Fibroblast of pulmonary artery (primary cell): ENCODE measurements around the gene C5.
"Not testable (repeated sequence)": the region's sequence is repeated elsewhere in the genome, so short reads cannot be mapped to it uniquely, and the experiment has no call there.

Source experiments
- DNase-seq: peaks from one replicate; pipeline ENCODE4 v3.0.0-alpha.2; 2010; ENCODE audit warnings: low read depth
- H3K4me3 ChIP-seq: replicated peaks from 2 replicates; pipeline ENCODE4 v1.5.1; 2011; ENCODE audit warnings: low read depth, mild to moderate bottlenecking, control low read depth, low read length, moderate library complexity
- TF ChIP-seq, protein P1 (sequence below): IDR thresholded peaks from 2 replicates; pipeline ENCODE4 v1.5.1; 2011; ENCODE audit warnings: mild to moderate bottlenecking, control low read depth, low read length, inconsistent platforms; ENCODE audit errors: missing control alignments

C5 gene

DNA sequence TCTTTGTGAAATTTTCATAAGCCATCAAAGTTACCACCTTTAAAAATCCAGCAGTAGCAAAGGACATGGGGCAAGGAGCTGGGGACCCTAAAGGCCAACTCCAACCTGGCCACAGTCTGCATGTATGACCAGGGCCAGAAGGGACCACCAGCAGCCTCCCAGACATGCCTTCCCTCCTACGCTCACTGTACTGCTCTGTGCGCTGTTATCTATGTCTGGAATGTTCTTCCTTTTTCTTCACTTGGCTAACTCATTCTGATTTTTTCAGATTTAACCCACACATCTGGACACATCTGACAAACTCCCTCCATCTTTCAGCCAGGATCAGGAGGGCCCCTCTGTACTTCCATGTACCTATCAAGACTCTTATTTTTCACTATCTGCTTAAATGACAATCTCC, 75.9 kb downstream of the C5 start:
- TF ChIP-seq, protein P1, sequence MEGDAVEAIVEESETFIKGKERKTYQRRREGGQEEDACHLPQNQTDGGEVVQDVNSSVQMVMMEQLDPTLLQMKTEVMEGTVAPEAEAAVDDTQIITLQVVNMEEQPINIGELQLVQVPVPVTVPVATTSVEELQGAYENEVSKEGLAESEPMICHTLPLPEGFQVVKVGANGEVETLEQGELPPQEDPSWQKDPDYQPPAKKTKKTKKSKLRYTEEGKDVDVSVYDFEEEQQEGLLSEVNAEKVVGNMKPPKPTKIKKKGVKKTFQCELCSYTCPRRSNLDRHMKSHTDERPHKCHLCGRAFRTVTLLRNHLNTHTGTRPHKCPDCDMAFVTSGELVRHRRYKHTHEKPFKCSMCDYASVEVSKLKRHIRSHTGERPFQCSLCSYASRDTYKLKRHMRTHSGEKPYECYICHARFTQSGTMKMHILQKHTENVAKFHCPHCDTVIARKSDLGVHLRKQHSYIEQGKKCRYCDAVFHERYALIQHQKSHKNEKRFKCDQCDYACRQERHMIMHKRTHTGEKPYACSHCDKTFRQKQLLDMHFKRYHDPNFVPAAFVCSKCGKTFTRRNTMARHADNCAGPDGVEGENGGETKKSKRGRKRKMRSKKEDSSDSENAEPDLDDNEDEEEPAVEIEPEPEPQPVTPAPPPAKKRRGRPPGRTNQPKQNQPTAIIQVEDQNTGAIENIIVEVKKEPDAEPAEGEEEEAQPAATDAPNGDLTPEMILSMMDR = no peak
- H3K4me3 ChIP-seq = no peak overlapping the region
- peak; percentile 56 for DNase-seq

DNA sequence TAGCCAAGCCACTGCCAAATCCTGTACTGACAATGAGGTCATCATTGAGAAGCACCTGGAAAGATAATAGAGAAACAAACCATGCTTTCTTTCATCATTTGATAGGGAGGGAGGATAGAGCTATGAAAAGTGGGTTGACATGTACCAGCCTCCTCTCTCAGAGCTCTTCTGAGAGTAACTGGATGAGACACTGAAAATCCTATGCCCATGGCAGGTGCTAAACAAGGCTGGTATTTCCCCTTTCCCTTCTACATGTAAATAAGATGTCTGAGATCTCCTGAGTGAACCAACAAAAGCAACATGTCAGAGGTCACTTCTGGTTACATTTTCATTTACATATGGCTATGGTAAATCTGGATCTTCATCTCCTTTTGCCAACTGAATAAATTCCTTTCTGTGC, 78.1 kb downstream of the C5 start:
- DNase-seq = no peak
- TF ChIP-seq, protein P1 = no peak

DNA sequence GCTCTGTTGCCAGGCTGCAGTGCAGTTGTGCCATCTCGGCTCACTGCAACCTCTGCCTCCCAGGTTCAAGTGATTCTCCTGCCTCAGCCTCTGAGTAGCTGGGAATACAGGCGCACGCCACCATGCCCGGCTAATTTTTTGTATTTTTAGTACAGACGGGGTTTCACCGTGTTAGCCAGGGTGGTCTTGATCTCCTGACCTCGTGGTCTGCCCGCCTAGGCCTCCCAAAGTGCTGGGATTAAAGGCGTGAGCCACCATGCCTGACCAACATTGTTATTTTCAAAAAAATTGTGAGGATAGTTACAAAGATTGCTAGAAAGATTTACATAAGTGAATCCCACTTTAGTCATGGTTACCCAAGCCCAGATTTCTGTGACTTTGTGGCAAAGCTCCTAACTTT, 78.6 kb downstream of the C5 start:
- DNase-seq, H3K4me3 ChIP-seq: not testable (repeated sequence)

More for the DNA sequence above, 78.1 kb downstream of the C5 start:
- H3K4me3 ChIP-seq = no peak overlapping the region

DNA sequence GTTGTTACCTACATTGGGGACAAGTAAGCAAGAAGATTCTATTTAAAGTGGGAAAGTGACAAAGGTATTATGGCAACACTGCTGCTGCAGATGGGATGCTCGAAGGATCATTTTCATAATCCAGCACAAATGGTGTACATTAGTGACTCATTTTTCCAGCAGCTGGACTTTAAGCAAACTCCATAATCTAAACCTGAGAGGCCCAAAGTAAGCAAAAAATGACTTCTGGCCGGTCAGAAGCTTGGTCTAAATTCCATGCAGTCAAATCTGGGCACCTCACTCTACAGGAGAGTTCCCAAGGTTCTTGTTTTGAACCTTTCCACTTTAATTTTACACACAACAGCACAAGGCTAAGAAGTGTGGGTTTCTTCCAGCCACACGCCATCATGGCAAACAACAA, 79.8 kb downstream of the C5 start:
- H3K4me3 ChIP-seq = no peak overlapping the region
- TF ChIP-seq, protein P1 = no peak
- no peak for DNase-seq

DNA sequence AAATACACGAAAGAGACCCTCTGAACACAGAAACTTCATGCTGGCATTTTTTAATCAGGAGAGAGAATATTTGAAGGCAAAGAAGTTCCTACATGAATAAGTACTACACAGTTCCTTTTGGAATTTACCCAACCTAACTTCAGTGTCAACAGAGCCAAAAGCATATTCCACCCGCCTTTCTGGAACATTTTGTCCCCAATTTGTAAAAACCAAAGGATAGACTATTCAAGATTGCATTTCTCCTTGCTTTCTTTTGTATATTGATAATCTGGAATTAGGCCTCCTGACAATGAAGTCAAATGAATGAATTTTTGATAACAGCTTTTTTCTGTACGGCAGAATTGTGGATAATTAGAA, 84.1 kb downstream of the C5 start:
- H3K4me3 ChIP-seq = no peak overlapping the region
- no peak for DNase-seq
- TF ChIP-seq, protein P1 = no peak

DNA sequence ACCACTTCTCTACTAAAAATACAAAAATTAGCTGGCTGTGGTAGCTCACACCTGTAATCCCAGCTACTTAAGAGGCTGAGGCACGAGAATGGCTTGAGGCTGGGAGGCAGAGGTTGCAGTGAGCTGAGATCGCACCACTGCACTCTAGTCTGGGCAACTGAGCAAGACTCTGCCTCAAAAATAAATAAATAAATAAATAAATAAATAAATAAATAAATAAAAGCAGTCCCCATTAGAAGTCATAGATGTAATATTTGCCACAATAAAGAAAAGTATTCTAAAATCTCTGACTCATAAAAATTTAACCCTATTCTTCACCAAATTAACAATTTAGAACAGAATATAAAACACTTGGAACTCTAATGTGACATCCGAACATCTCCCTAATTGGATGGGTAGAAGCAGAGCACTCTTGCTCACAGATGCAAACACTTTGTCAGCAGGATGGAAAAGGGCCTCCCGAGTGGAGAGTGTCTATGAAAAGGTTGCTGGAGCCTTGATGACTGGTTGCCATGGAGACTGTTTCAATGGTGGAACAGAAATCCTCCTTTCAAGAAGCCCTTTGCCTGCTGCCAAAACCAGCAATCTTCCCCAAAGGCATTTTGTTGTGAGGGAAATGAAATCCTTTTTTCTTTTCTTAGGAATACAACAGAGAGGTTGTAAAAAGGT, 84.6 kb downstream of the C5 start:
- DNase-seq = peak; percentile 38
- no peak overlapping the region for H3K4me3 ChIP-seq
- TF ChIP-seq, protein P1 = no peak

DNA sequence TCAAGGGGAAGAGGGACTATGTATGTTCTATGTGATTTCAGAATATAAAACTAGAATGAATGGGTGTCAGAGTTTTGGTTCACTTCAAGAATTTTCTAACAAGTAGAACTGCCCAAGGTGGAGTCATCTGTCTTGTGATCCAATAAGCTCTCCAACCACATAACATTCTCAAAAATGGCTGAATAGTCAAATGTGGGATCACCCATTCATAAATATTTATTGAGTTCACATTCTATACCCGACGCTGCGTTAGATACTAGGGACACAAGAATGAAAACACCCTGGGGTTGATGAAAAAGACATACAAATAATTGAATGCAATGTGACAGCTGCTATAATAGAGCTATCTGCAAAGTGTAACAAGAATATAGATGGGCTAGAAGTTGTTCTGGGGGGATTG, 88.1 kb downstream of the C5 start:
- TF ChIP-seq, protein P1 = no peak
- H3K4me3 ChIP-seq = no peak overlapping the region
- DNase-seq = no peak
